Activated CD4-positive, alpha-beta T cell treated with anti-CD3 and anti-CD28 coated beads, Interleukin-2, amount 10 ng/mL, durations not matched to agents 24 days and 14 days (primary cell): ENCODE data around the gene EHMT1. TPM values are rescaled to one million over a fixed set of nuclear protein-coding genes. Genes with fewer than 3 reads are reported as not detected.
"Not testable (repeated sequence)": the region's sequence is repeated elsewhere in the genome, so short reads cannot be mapped to it uniquely, and the experiment has no call there.

Source experiments
- DNase-seq: peaks from one replicate; pipeline ENCODE4 v3.0.0; 2022
- H3K27ac Mint-ChIP-seq: one replicate; pipeline ENCODE4 v1.8.0; 2022; ENCODE audit warnings: mild to moderate bottlenecking, mixed read lengths
- H3K27me3 Mint-ChIP-seq: one replicate; pipeline ENCODE4 v1.8.0; 2022; ENCODE audit warnings: mixed read lengths
- H3K36me3 Mint-ChIP-seq: one replicate; pipeline ENCODE4 v1.8.0; 2022; ENCODE audit warnings: low read depth, mild to moderate bottlenecking, mixed read lengths
- H3K4me1 Mint-ChIP-seq: one replicate; pipeline ENCODE4 v1.8.0; 2021; ENCODE audit warnings: mixed read lengths
- H3K4me3 Mint-ChIP-seq: one replicate; pipeline ENCODE4 v1.8.0; 2022; ENCODE audit warnings: mild to moderate bottlenecking, moderate library complexity, mixed read lengths
- H3K9me3 Mint-ChIP-seq: one replicate; pipeline ENCODE4 v1.8.0; 2021; ENCODE audit warnings: mixed read lengths
- intact Hi-C: fragments of 100-400 bp; cut with micrococcal nuclease; formaldehyde crosslinking; loops from one replicate; pipeline ENCODE4 v1.15.1; 2023
- total RNA-seq: library from RNA; stranded (reverse); gene quantifications from 2 replicates; pipeline ENCODE4 v1.2.3, GENCODE V29; 2022

The EHMT1 gene
- total RNA-seq, 1 donor from 2014 or later: 99.4 TPM

DNA sequence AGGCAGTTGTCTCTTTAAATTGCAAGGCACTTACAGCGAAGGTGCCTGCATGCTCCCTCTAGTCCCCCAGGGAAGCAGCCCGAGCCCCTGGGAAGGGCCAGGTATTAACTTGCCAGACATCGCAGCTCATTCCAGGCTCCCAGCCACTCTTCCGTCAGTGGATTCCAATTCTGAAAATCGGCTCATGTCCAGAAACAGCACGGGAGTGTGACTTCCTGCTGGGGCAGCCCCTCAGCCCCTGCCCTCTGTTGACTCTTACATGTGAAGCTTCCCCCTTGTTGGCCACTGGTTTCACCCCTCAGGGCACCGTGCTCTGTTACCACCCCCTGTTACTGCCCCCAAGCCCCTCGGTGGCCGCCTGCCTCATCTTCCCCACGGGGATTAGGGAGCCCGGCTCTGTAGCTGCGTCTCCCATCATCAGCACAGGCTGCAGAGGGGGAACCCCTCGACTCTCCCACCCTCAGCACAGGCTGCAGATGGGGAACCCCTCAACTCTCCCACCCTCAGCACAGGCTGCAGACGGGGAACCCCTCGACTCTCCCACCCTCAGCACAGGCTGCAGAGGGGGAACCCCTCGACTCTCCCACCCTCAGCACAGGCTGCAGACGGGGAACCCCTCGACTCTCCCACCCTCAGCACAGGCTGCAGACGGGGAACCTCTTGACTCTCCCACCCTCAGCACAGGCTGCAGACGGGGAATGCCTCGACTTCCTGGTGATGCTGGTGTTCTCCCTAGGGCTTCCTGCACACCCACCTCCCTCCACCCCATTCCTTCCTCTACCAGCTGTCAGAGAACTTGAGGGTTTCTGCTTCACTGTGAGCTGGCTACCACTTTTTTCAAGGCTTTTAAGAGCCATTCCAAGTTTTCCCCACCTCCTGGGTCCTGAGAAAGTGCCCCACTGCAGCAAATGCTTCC, 247.7 kb downstream of the EHMT1 start:
- Mint-ChIP-seq H3K4me1 (no peaks in the 10 kb centered on the region), H3K27ac (no peak overlapping the region), H3K9me3 (peaks cover 5% of the 10 kb centered on the region), H3K36me3 (no peaks in the 10 kb centered on the region), H3K4me3 (no peak overlapping the region), H3K27me3 (no peaks in the 10 kb centered on the region)
- intact Hi-C loops: no loop called here
- DNase-seq: no peak

DNA sequence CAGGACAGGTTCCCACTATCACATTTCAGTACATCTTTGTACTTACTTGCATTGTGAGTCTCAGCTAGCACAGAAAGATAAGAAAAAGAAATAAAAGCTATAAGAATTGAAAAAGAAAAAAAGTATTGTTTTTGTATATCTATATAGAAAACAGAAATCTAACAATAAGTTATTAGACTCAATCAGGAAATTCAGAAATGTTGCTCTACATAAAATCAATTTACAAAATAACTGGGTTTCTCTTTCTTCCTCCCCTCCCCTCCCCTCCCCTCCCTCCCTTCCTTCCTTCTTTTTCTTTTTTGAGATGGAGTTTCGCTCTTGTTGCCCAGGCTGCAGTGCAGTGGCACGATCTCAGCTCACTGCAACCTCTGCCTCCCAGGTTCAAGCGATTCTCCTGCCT, 251.6 kb downstream of the EHMT1 start:
- H3K9me3 Mint-ChIP-seq: no peaks in the 10 kb centered on the region
- H3K27ac Mint-ChIP-seq: no peak overlapping the region
- H3K4me1 Mint-ChIP-seq: peaks cover 3% of the 10 kb centered on the region
- H3K27me3 Mint-ChIP-seq: peaks cover 2% of the 10 kb centered on the region
- H3K4me3 Mint-ChIP-seq: no peak overlapping the region
- no peak for DNase-seq
- intact Hi-C loops: no loop called here
- no peaks in the 10 kb centered on the region for H3K36me3 Mint-ChIP-seq

DNA sequence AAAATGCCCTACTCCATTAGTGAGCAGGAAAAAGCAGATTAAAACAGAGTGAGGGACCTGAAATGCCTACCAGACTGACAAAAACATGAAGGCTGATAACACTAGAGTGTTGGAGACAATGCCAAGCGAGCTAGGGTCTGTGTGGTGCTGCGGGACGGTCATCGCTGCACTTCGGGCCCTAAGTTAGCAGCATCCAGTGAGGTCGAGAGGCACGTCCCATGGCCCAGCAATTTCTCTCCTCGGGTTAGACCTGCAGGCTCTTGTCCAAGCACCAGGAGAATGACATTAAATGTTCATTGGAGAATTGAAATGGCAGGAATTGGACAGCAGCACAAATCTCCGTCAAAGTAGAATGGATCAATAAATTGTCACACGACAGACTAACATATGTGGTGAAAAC, 253.5 kb downstream of the EHMT1 start:
- H3K27me3 Mint-ChIP-seq: peaks cover 7% of the 10 kb centered on the region

DNA sequence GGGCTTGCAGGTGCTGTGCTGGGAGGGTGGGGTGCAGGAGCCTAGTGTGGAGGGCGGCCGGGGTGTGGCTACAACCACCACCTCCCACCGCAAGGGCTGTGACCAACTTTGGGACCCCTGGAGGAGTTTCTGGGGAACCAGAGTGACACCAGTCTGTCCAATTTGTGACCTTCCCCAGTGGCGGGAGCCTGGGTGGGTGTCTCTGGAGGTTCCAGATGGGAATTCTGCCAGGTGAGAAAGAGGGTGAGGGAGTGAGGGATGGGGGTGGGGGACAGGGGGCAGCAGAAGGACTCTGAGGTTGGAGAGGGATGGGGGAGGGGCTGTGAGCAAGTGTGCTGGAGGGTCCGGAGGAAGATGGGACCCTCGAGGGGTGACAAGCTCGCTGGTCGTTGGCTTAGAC, 254.6 kb downstream of the EHMT1 start:
- Mint-ChIP-seq H3K4me1 (peaks cover 3% of the 10 kb centered on the region), H3K4me3 (no peak overlapping the region), H3K9me3 (no peaks in the 10 kb centered on the region), H3K27me3 (peaks cover 7% of the 10 kb centered on the region), H3K27ac (no peak overlapping the region), H3K36me3 (peaks cover 2% of the 10 kb centered on the region)
- intact Hi-C loops: no loop called here
- no peak for DNase-seq

More for the DNA sequence above, 253.5 kb downstream of the EHMT1 start:
- H3K9me3 Mint-ChIP-seq: no peaks in the 10 kb centered on the region
- H3K4me1 Mint-ChIP-seq: peaks cover 3% of the 10 kb centered on the region
- no peak overlapping the region for H3K4me3 Mint-ChIP-seq
- no peak for DNase-seq
- intact Hi-C loops: no loop called here
- H3K36me3 Mint-ChIP-seq: peaks cover 2% of the 10 kb centered on the region
- H3K27ac Mint-ChIP-seq: no peak overlapping the region

DNA sequence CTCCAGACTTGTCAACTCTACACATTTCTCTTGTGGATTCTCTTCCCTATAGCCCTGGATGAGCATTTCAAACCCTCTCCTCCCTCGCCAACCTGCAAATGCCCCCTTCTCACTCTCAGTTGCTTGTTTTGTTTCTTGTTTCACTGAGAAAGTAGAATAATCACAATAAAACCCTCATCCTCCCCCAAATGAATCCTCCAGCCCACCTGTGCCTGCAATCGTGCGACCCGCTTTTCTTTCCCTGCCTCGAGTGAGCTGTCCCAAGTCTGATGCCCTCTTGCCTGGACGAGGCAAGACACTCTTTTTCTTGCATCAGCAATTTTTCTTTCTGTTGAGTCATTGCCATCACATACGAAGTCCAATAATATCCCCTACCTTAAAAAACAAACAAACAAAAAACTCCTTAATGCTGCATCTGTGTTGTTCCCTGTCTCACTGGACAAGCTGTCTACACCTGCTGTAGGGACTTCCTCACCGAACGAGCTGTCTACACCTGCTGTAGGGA, 255.1 kb downstream of the EHMT1 start:
- Mint-ChIP-seq H3K36me3 (peaks cover 2% of the 10 kb centered on the region), H3K9me3 (no peaks in the 10 kb centered on the region), H3K4me1 (peaks cover 3% of the 10 kb centered on the region), H3K27me3 (peaks cover 7% of the 10 kb centered on the region), H3K4me3 (no peak overlapping the region), H3K27ac (no peak overlapping the region)
- intact Hi-C loops: no loop called here
- no peak for DNase-seq

DNA sequence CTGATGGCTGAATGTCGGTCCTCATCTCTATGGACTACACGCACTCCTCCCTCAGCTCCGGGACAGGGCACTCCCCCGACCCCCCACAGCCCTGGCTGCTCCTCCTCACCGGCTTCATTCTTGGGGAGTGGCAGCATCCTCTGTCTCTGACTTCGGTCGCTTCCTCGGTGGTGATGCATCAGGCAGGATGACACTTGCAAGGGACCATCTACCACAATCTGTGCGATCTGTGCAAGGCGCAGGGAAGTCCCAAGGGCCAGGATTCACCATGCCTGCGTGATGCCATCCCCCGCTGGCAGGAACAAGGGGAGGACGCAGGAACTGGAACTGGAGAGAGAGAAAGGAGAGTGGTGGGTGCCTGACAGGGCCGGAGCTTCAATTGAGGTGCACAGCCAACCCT, 256.5 kb downstream of the EHMT1 start:
- H3K4me3 Mint-ChIP-seq: no peak overlapping the region
- intact Hi-C loops: no loop called here
- H3K36me3 Mint-ChIP-seq: peaks cover 2% of the 10 kb centered on the region

DNA sequence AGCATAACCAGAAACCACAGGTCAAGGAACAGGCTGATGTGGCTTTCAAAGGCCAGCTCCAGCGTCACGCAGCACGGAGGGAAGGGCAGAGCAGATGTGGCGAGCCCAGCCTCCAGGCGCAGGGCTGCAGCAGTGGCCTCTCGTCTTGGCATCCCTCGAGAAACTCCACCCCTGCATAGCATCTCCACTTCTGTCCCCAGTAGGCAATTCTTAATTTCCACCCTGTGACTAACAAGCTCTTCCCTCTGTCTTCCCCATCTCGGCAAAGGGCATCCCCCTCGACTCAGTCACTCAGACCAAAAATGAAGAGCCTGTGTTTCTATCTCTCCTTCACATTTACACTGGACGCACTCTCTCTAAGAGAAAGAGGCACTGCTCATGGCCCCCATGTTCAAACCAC, 257.0 kb downstream of the EHMT1 start:
- Mint-ChIP-seq H3K27me3 (peaks cover 7% of the 10 kb centered on the region), H3K27ac (no peak overlapping the region), H3K4me3 (no peak overlapping the region), H3K4me1 (peaks cover 3% of the 10 kb centered on the region), H3K9me3 (no peaks in the 10 kb centered on the region), H3K36me3 (peaks cover 2% of the 10 kb centered on the region)
- DNase-seq: no peak
- intact Hi-C loops: no loop called here

More for the DNA sequence above, 256.5 kb downstream of the EHMT1 start:
- Mint-ChIP-seq H3K9me3 (no peaks in the 10 kb centered on the region), H3K27ac (no peak overlapping the region), H3K27me3 (peaks cover 7% of the 10 kb centered on the region), H3K4me1 (peaks cover 3% of the 10 kb centered on the region)
- DNase-seq: no peak

DNA sequence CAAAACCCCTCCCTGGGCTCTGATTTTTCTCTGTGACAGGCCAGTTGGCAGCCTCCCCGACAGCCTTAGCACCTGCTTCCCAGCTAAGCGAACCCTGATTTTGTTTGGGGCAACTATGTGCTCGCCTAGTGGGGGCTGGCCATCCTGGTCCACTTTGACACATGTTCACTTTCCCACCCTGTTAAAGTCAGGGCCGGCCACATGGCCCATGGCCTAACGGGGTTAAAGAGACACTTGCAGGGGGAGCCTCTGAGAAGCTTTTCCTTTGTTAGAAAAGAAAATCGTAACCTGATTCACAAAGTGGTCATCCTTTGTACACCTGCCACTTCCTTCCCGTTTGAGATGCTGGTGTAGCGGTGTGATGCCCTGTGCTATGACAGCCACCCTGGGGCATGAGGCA, 257.5 kb downstream of the EHMT1 start:
- intact Hi-C loops: no loop called here
- Mint-ChIP-seq H3K4me1 (peaks cover 3% of the 10 kb centered on the region), H3K27ac (no peak overlapping the region), H3K9me3 (no peaks in the 10 kb centered on the region), H3K36me3 (peaks cover 2% of the 10 kb centered on the region), H3K27me3 (peaks cover 7% of the 10 kb centered on the region), H3K4me3 (peak overlapping the region; percentile 31)
- DNase-seq: no peak

DNA sequence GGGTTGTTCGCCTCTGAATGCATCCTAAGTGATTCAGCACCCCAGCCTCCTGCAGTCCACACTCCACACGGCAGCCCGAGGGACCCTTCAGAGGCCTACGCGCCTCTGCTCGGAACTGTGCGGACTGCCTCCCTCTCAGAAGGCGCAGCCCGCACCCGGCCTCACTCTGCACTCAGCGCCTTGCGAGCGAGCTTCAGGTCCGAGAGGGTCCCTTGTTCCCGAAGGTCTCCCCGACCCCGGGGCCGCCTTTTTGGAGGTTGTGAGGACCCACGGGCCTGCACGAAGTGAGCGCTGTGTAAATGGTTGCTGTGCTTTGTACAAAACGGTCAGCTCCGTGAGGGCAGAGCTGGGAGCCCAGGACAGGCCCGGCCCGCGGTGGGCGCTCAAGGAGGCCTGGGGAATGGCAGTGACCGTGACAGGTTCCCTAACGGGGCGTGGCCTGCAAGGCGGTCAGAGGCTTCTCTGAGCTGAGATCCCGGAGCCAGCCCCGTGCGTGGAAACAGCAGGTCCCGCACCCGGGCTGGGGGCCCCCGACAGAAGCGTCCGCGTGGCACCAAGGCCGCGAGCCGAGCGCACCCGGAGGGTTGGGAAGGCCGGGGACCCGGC, 258.1 kb downstream of the EHMT1 start:
- H3K27ac Mint-ChIP-seq: no peak overlapping the region

DNA sequence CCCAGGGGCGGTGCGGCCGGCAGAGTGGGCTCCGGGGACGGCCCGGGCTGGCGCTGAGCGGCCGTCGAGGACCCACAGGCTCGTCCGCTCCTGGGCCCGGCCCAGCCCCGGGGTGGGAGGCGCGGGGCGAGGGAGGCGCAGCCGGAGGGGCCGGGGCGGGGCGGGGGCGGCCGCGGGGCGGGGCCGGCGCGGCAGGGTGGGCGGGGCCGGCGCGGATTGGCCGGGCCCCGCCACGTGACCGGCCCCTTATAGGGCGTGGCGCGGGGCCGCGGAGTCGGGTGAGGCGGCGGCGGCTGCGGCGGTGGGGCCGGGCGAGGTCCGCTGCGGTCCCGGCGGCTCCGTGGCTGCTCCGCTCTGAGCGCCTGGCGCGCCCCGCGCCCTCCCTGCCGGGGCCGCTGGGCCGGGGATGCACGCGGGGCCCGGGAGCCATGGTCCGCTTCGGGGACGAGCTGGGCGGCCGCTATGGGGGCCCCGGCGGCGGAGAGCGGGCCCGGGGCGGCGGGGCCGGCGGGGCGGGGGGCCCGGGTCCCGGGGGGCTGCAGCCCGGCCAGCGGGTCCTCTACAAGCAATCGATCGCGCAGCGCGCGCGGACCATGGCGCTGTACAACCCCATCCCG, 258.8 kb downstream of the EHMT1 start, which contains the start of gene CACNA1B:
CACNA1B (plus strand) TSS at position 277 of the 617 bp plus-strand sequence; CDS start at position 429, 152 bp downstream.
- H3K27me3 Mint-ChIP-seq, H3K27ac Mint-ChIP-seq, H3K4me1 Mint-ChIP-seq, intact Hi-C loops, DNase-seq, H3K9me3 Mint-ChIP-seq, H3K36me3 Mint-ChIP-seq: not testable (repeated sequence)
- peak within 1 kb of the TSS; percentile 31 for H3K4me3 Mint-ChIP-seq

More for the DNA sequence above, 258.1 kb downstream of the EHMT1 start:
- no peak for DNase-seq
- H3K27me3 Mint-ChIP-seq: peaks cover 7% of the 10 kb centered on the region
- peak overlapping the region; percentile 31 for H3K4me3 Mint-ChIP-seq
- H3K9me3 Mint-ChIP-seq: no peaks in the 10 kb centered on the region
- H3K36me3 Mint-ChIP-seq: peaks cover 2% of the 10 kb centered on the region
- intact Hi-C loops: no loop called here
- peaks cover 3% of the 10 kb centered on the region for H3K4me1 Mint-ChIP-seq

DNA sequence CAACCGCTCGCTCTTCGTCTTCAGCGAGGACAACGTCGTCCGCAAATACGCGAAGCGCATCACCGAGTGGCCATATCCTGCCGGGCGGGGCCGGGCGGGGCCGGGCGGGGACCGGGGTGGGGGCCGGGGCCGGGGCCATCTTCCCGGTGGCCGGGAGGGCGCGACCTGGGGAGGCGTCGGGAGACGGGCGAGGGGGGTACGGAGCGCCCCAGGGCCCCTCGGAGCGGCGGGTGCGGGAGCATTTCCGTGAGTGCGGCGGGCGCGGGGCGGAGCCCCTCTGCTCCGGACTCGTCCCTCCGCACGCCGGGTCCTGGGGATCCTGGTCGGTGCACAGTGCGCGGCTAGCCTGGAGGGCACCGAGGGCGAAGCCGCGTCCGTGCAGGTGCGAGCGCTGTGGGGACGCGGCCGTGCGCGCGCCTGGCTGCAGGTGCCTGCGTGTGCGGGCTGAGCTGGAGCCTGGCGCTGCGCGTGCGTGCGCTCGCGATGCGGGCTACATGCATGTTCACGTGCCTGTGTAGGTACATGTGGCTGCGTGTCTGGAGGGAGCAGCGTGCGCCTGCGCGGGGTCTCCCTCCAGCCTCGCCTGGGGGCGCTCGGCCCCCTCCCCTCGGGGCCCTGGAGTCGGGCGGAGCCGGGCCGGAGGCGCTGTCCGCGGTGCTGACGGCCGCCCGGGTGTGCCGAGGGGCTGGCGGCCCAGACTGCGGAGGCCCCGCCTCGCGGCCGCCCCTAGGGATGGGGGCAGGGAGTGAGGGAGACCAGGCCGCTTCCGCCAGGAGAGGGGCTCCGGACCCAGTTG, 259.5 kb downstream of the EHMT1 start:
- intact Hi-C loops: no loop called here
- H3K4me3 Mint-ChIP-seq: no peak overlapping the region

DNA sequence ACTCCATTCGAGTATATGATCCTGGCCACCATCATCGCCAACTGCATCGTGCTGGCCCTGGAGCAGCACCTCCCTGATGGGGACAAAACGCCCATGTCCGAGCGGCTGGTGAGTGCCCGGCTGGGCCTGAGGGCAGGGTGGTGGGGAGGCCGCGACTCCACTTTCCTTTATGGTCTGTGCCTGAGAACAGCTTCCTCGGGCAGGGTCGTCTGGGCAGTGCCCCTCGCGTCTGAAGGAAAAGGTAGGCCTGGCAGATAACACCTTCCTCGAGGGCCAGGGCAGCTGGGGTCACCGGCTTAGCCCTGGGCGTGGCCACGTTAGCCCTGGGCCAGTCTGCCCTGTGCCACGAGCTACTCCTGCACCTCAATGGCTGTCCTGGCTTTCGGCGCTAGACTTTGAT, 260.2 kb downstream of the EHMT1 start:
- no peak for DNase-seq
- no peak overlapping the region for H3K27ac Mint-ChIP-seq
- H3K9me3 Mint-ChIP-seq: no peaks in the 10 kb centered on the region
- intact Hi-C loops: no loop called here
- peaks cover under 1% of the 10 kb centered on the region for H3K4me1 Mint-ChIP-seq
- no peak overlapping the region for H3K4me3 Mint-ChIP-seq
- peaks cover 7% of the 10 kb centered on the region for H3K27me3 Mint-ChIP-seq
- H3K36me3 Mint-ChIP-seq: peaks cover 2% of the 10 kb centered on the region

More for the DNA sequence above, 259.5 kb downstream of the EHMT1 start:
- H3K36me3 Mint-ChIP-seq: peaks cover 2% of the 10 kb centered on the region
- no peak overlapping the region for H3K27ac Mint-ChIP-seq
- H3K4me1 Mint-ChIP-seq: peaks cover 3% of the 10 kb centered on the region
- peak; percentile 83 for DNase-seq
- H3K9me3 Mint-ChIP-seq: no peaks in the 10 kb centered on the region
- H3K27me3 Mint-ChIP-seq: peaks cover 7% of the 10 kb centered on the region

DNA sequence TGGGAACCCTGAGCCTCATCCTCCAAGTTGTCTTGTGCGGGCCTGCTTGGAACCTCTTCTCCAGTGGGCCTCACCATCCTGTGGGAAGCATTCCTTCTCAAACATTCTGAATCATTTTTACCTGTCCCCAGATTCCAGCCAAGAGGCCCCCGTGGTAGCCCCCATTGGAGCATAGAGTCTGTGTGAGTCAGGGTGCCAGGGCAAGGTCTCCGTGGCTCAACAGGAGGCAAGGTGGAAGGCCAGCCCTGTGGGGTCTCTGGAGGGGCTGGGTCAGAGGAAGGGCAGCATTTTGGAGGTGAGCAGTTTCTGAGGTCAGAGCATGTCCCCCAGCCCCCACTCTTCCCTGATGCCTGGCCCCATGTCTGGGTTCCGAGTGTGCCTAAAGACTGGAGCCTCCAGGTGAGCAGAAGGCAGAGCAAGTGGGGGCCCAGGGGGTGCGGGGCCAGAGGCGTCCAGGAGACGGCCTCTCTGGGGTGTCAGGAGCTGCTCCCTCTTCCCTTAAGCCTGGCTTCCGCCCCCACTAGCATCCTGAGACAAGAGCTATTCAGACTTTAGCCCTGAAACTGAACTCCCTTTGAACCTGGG, 260.9 kb downstream of the EHMT1 start:
- peaks cover 2% of the 10 kb centered on the region for H3K36me3 Mint-ChIP-seq
- peaks cover 7% of the 10 kb centered on the region for H3K27me3 Mint-ChIP-seq
- no peak for DNase-seq
- no peak overlapping the region for H3K4me3 Mint-ChIP-seq
- intact Hi-C loops: no loop called here
- H3K4me1 Mint-ChIP-seq: no peaks in the 10 kb centered on the region
- H3K27ac Mint-ChIP-seq: no peak overlapping the region
- H3K9me3 Mint-ChIP-seq: no peaks in the 10 kb centered on the region
